SK-N-SH (cell line): Measurements from ENCODE around the gene SKIC2. TPM values are rescaled to one million over a fixed set of nuclear protein-coding genes. Genes with fewer than 3 reads are reported as not detected.

Experiments used
- CTCF ChIA-PET: fragments of 300-600, 350-600 bp; formaldehyde crosslinking; extraction: SDS; loops from one replicate; lab custom pipeline; 2021; lab: Yijun Ruan, JAX
- POLR2A ChIA-PET: fragments of 350-600 bp; sonication (Branson Sonifier 250); formaldehyde crosslinking; extraction: SDS; loops from one replicate; lab custom pipeline; 2020; ENCODE audit warnings: antibody characterized with exemption, inconsistent platforms; lab: Yijun Ruan, JAX
- DNase-seq: peaks from one replicate; pipeline ENCODE4 v3.0.0; 2012
- H2AFZ ChIP-seq: fragments of 200-600 bp; sonication (generic); 2 replicates; pipeline ENCODE4 v1.8.1; 2016; ENCODE audit warnings: antibody characterized with exemption, mild to moderate bottlenecking, low read depth
- H3F3A ChIP-seq: fragments of 200-600 bp; sonication (generic); replicated peaks from 2 replicates; pipeline ENCODE3; 2016; ENCODE audit warnings: antibody characterized with exemption, mild to moderate bottlenecking; ENCODE audit not compliant: insufficient read depth
- H3K27ac ChIP-seq, 2 experiments: fragments of 200-500 bp in 1 of 2; fragments of 200-600 bp in 1 of 2; sonication (Bioruptor generic) in 1 of 2; sonication (generic), shearing (Covaris generic) in 1 of 2; 2 replicates each; pipeline versions ENCODE4 v1.5.1 to v1.6.1; 2014 to 2016; ENCODE audit warnings: low read depth in 2 of 2, inconsistent platforms in 1 of 2, low read length in 1 of 2, mild to moderate bottlenecking in 1 of 2, mixed read lengths in 1 of 2
- H3K27me3 ChIP-seq: fragments of 200-600 bp; sonication (generic), shearing (Covaris generic); 2 replicates; pipeline ENCODE4 v1.6.1; 2016; ENCODE audit warnings: mixed run types; ENCODE audit not compliant: insufficient read depth
- H3K36me3 ChIP-seq, 2 experiments: fragments of 200-500 bp in 1 of 2; fragments of 200-600 bp in 1 of 2; sonication (Bioruptor generic) in 1 of 2; sonication (generic) in 1 of 2; replicated peaks in 1 of 2; 2 replicates each; pipeline versions ENCODE3 to v1.5.1; 2014 to 2016; ENCODE audit warnings: low read length in 1 of 2, mild to moderate bottlenecking in 1 of 2; ENCODE audit not compliant: insufficient read depth in 2 of 2, control insufficient read depth in 1 of 2
- H3K4me1 ChIP-seq, 2 experiments: fragments of 200-500 bp in 1 of 2; fragments of 200-600 bp in 1 of 2; sonication (Bioruptor generic) in 1 of 2; sonication (generic), shearing (Covaris generic) in 1 of 2; 2 replicates each; pipeline versions ENCODE4 v1.5.1 to v1.6.1; 2014 to 2016; ENCODE audit warnings: low read depth in 1 of 2, low read length in 1 of 2, mixed run types in 1 of 2; ENCODE audit not compliant: insufficient read depth in 2 of 2, control insufficient read depth in 1 of 2
- H3K4me2 ChIP-seq: fragments of 200-600 bp; sonication (generic), shearing (Covaris generic); 2 replicates; pipeline ENCODE4 v1.6.1; 2017; ENCODE audit warnings: mixed run types
- H3K4me3 ChIP-seq, 2 experiments: fragments of 200-500 bp in 1 of 2; fragments of 200-600 bp in 1 of 2; sonication (Bioruptor generic) in 1 of 2; sonication (generic), shearing (Covaris generic) in 1 of 2; 2 replicates each; pipeline versions ENCODE4 v1.5.1 to v1.8.1; 2014 to 2016; ENCODE audit warnings: low read depth in 2 of 2, inconsistent platforms in 1 of 2, low read length in 1 of 2, mild to moderate bottlenecking in 1 of 2, mixed read lengths in 1 of 2, moderate library complexity in 1 of 2
- H3K79me2 ChIP-seq: fragments of 200-600 bp; sonication (generic); 2 replicates; pipeline ENCODE4 v1.8.1; 2017; ENCODE audit warnings: mild to moderate bottlenecking; ENCODE audit not compliant: insufficient read depth
- H3K9ac ChIP-seq: fragments of 200-600 bp; sonication (generic); 2 replicates; pipeline ENCODE4 v1.6.1; 2017; ENCODE audit warnings: mixed run types
- H3K9me2 ChIP-seq: fragments of 200-600 bp; sonication (generic); 2 replicates; pipeline ENCODE4 v1.6.1; 2017; ENCODE audit warnings: mixed run types
- H3K9me3 ChIP-seq: fragments of 200-600 bp; sonication (generic); 2 replicates; pipeline ENCODE4 v1.6.1; 2017; ENCODE audit warnings: mixed run types, mild to moderate bottlenecking, moderate library complexity
- H4K20me1 ChIP-seq: fragments of 200-600 bp; sonication (generic); 2 replicates; pipeline ENCODE4 v1.6.1; 2017; ENCODE audit warnings: mild to moderate bottlenecking, mixed run types; ENCODE audit not compliant: insufficient read depth
- EP300 ChIP-seq, 2 experiments: IDR thresholded peaks; 2 replicates each; pipeline versions ENCODE4 v1.4.0 to v1.6.1; 2012; ENCODE audit warnings: borderline replicate concordance in 1 of 2, low read depth in 1 of 2, low read length in 1 of 2
- FOSL2 ChIP-seq: IDR thresholded peaks from 2 replicates; pipeline ENCODE4 v1.4.0; 2012; ENCODE audit warnings: low read depth, mild to moderate bottlenecking, moderate library complexity, borderline replicate concordance
- FOXJ3 ChIP-seq: sonication (generic); formaldehyde crosslinking; IDR thresholded peaks from 2 replicates; pipeline ENCODE4 v1.5.1; 2020; ENCODE audit warnings: mild to moderate bottlenecking, missing genetic modification reagents
- GATA2 ChIP-seq: sonication (generic); formaldehyde crosslinking; IDR thresholded peaks from 2 replicates; pipeline ENCODE4 v1.5.0; 2020; ENCODE audit warnings: mild to moderate bottlenecking, missing genetic modification reagents
- JUND ChIP-seq: IDR thresholded peaks from 2 replicates; pipeline ENCODE4 v1.4.0; 2012
- POLR2AphosphoS5 ChIP-seq: IDR thresholded peaks from 2 replicates; pipeline ENCODE4 v1.6.1; 2012; ENCODE audit warnings: low read depth, low read length
- TCF12 ChIP-seq: IDR thresholded peaks from 2 replicates; pipeline ENCODE4 v1.4.0; 2012
- WGBS: methylation state at CpG from one replicate; pipeline ENCODE4 v1.1.6; 2017; ENCODE audit warnings: low lambda C conversion rate; 5-methylcytosine and 5-hydroxymethylcytosine counted together
- polyA plus RNA-seq, 3 experiments: library from polyadenylated mRNA; depleted of rRNA; stranded (reverse); fragments of >200 nt; gene quantifications; 2 replicates each; pipeline ENCODE4 v1.2.3, GENCODE V29; 2012
- TF ChIP-seq, protein P1 (sequence below): IDR thresholded peaks from 2 replicates; pipeline ENCODE4; 2012
- TF ChIP-seq, protein P2 (sequence below): IDR thresholded peaks from 2 replicates; pipeline ENCODE4 v1.4.0; 2012; ENCODE audit warnings: low read depth
- TF ChIP-seq, protein P3 (sequence below): IDR thresholded peaks from 2 replicates; pipeline ENCODE4 v1.4.0; 2012; ENCODE audit warnings: low read depth, borderline replicate concordance

SKIC2 gene
- polyA plus RNA-seq, 1 of the 3 experiments (the other 2 are of a cell fraction), result 89.4 TPM

- no peak overlapping the region for H2AFZ ChIP-seq
- ChIA-PET CTCF (interaction anchor here (0.6 to 2.7 kb wide), 2 partner anchors 22 to 59 kb away, joined by 4 to 9 read pairs; partner anchors contain the start of gene DXO), POLR2A (no interaction called here)
- peaks cover 25% of the 10 kb centered on the region for H3F3A ChIP-seq
- no peak for DNase-seq
- H4K20me1 ChIP-seq, result no peaks in the 10 kb centered on the region
- H3K9me2 ChIP-seq, result no peaks in the 10 kb centered on the region
- H3K4me2 ChIP-seq, result no peak overlapping the region
- H3K27me3 ChIP-seq, result no peaks in the 10 kb centered on the region
- H3K27ac ChIP-seq, result no peak overlapping the region
- no peak overlapping the region for H3K4me3 ChIP-seq
- H3K36me3 ChIP-seq, result peaks cover 4 to 32% of the 10 kb centered on the region in 2 experiments
- H3K4me1 ChIP-seq, result peaks cover 9 to 14% of the 10 kb centered on the region in 2 experiments; a peak in 1 of 4 replicates
- H3K9me3 ChIP-seq, result no peaks in the 10 kb centered on the region
- no peaks in the 10 kb centered on the region for H3K79me2 ChIP-seq
- 55% methylated on average over 3 of the region's 6 CpGs for WGBS
- no peak overlapping the region for H3K9ac ChIP-seq
- TF ChIP-seq, protein P1, sequence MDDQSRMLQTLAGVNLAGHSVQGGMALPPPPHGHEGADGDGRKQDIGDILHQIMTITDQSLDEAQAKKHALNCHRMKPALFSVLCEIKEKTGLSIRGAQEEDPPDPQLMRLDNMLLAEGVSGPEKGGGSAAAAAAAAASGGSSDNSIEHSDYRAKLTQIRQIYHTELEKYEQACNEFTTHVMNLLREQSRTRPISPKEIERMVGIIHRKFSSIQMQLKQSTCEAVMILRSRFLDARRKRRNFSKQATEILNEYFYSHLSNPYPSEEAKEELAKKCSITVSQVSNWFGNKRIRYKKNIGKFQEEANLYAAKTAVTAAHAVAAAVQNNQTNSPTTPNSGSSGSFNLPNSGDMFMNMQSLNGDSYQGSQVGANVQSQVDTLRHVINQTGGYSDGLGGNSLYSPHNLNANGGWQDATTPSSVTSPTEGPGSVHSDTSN, result peak; percentile 20; the same call in 1 of the 2 replicates
- TF ChIP-seq, protein P2, sequence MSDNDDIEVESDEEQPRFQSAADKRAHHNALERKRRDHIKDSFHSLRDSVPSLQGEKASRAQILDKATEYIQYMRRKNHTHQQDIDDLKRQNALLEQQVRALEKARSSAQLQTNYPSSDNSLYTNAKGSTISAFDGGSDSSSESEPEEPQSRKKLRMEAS, result 0 out of 2 replicates have a peak, but pooled peaks have one; percentile 27
- TF ChIP-seq JUND, result peak; percentile 19
- TF ChIP-seq FOSL2, result no peak
- TF ChIP-seq POLR2AphosphoS5, result peak; percentile 40
- no peak for TF ChIP-seq TCF12
- TF ChIP-seq GATA2 (CRISPR knock-in tag), result no peak
These were observed 10.1 kb upstream of the SKIC2 start for GRCh38 chr6:31948753-31949413.

DNA sequence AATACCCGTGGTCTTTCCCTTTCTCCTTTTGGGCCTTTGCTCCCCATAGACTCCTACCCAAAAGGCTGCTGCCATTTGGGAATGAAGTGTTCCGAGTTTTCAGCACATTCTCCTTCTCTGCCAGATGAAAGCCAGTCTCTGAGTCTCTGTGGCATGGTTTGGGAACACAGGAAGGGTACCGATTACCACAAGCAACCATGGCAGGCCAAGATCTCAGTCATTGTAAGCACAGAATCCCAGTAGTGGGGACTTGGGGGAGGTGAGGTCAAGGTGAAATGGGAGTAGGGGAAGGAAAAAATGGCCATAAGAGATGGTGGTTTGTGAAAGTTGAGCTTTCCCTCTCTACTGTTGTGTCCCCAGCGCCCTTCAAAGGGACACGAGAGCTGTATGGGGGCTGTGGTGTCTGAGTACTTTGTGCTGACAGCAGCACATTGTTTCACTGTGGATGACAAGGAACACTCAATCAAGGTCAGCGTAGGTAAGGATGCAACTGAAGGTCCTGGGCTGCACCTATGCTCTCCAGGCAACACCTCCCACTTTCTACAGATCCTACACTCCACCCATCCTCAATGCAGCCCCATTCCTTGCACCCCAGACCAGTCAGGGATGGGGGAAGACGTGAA lies 8.9 kb upstream of the SKIC2 start:
- Histone ChIP-seq H3K9me3 (no peaks in the 10 kb centered on the region), H4K20me1 (no peaks in the 10 kb centered on the region), H3K27me3 (no peaks in the 10 kb centered on the region), H3K4me3 (no peak overlapping the region), H3K4me2 (no peak overlapping the region), H3K79me2 (no peaks in the 10 kb centered on the region), H3K27ac (no peak overlapping the region)
- WGBS, result 81% methylated on average over 7 of the region's 7 CpGs
- ChIA-PET POLR2A (interaction anchor here (0.6 to 1.3 kb wide), 2 partner anchors 10 to 1351 kb away, joined by 3 to 4 read pairs; no protein-coding TSS in a partner anchor), CTCF (interaction anchor here (0.7 to 4.5 kb wide), 6 partner anchors 10 to 269 kb away, joined by 3 to 29 read pairs (median 6); partner anchors contain the start of genes DXO, LY6G5C and SKIC2)
- TF ChIP-seq FOXJ3 (CRISPR knock-in tag) (no peak), EP300 (IDR thresholded peaks at IDR 0.05; ENCODE audit: borderline replicate concordance in 1 of 2, low read depth in 1 of 2, low read length in 1 of 2) (no peak), POLR2AphosphoS5 (0 out of 2 replicates have a peak, but pooled peaks have one; percentile 2)
- TF ChIP-seq, protein P3, sequence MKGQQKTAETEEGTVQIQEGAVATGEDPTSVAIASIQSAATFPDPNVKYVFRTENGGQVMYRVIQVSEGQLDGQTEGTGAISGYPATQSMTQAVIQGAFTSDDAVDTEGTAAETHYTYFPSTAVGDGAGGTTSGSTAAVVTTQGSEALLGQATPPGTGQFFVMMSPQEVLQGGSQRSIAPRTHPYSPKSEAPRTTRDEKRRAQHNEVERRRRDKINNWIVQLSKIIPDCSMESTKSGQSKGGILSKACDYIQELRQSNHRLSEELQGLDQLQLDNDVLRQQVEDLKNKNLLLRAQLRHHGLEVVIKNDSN, result no peak
- TF ChIP-seq, all 33 proteins: peak for 1
- H3K9me2 ChIP-seq, result no peaks in the 10 kb centered on the region
- no peak overlapping the region for H3K9ac ChIP-seq
- DNase-seq, result no peak
- H2AFZ ChIP-seq, result no peak overlapping the region
- H3K4me1 ChIP-seq, result peaks cover 9 to 12% of the 10 kb centered on the region in 2 experiments; a peak in 1 of 4 replicates
- peaks cover 30% of the 10 kb centered on the region for H3F3A ChIP-seq
- peaks cover 9 to 44% of the 10 kb centered on the region in 2 experiments for H3K36me3 ChIP-seq
